Endothelial cell of umbilical vein (primary cell): Measurements from ENCODE around the gene AKAP8L. TPM values are rescaled to one million over a fixed set of nuclear protein-coding genes. Genes with fewer than 3 reads are reported as not detected.

Experiments
- BruUV-seq: library from RNA; stranded (reverse); fragments of 400-500 nt; replicated peaks from 2 replicates; lab custom pipeline; 2021; lab: Mats Ljungman, UMichigan
- CTCF ChIA-PET: fragments of 300-600, 350-600 bp; sonication (Branson Sonifier 250); formaldehyde crosslinking; loops from one replicate; lab custom pipeline; 2021; ENCODE audit warnings: antibody characterized with exemption, inconsistent platforms; lab: Charles Lee
- POLR2A ChIA-PET: fragments of 300-600, 350-600 bp; sonication (Branson Sonifier 250); formaldehyde crosslinking; loops from one replicate; lab custom pipeline; 2021; ENCODE audit warnings: antibody characterized with exemption, inconsistent platforms; lab: Charles Lee
- DNase-seq: peaks from one replicate; pipeline ENCODE4 v3.0.0-alpha.2; 2011; ENCODE audit warnings: low read depth, low spot score
- FAIRE-seq: peaks from 2 replicates; lab custom pipeline; 2011; peaks lifted over from hg19 to GRCh38; lab: Jason Lieb, UNC
- H2AFZ ChIP-seq: 2 replicates; pipeline ENCODE4 v1.6.0; 2012; ENCODE audit warnings: low read depth, low read length, control low read depth, inconsistent platforms
- H3K27ac ChIP-seq: 2 replicates; pipeline ENCODE4 v1.5.1; 2011; ENCODE audit warnings: low read depth, mild to moderate bottlenecking, control low read depth, low read length, moderate library complexity; ENCODE audit not compliant: insufficient read depth
- H3K27me3 ChIP-seq, 2 experiments: 2 replicates each; pipeline versions ENCODE4 v1.6.0 to v1.6.1; 2011; ENCODE audit warnings: low read length in 2 of 2, mixed read lengths in 1 of 2; ENCODE audit not compliant: control insufficient read depth in 2 of 2, insufficient read depth in 2 of 2
- H3K36me3 ChIP-seq, 2 experiments: 2 replicates in 1 of 2; 3 replicates in 1 of 2; pipeline ENCODE4 v1.5.1; 2011; ENCODE audit warnings: low read length in 2 of 2, mild to moderate bottlenecking in 1 of 2, moderate library complexity in 1 of 2; ENCODE audit not compliant: control insufficient read depth in 2 of 2, insufficient read depth in 2 of 2; ENCODE audit errors: extremely low read depth in 1 of 2
- H3K4me1 ChIP-seq: 3 replicates; pipeline ENCODE4 v1.5.1; 2011; ENCODE audit warnings: mild to moderate bottlenecking, low read length; ENCODE audit not compliant: control insufficient read depth, insufficient read depth; ENCODE audit errors: extremely low read depth
- H3K4me2 ChIP-seq: 2 replicates; pipeline ENCODE4 v1.6.1; 2011; ENCODE audit warnings: low read length, control low read depth, mixed read lengths; ENCODE audit not compliant: insufficient read depth
- H3K4me3 ChIP-seq, 3 experiments: fragments of 200-600 bp in 1 of 3; sonication (generic), shearing (Covaris generic) in 1 of 3; replicated peaks in 1 of 3; 2 replicates each; pipeline ENCODE4 v1.5.1; 2011 to 2016; ENCODE audit warnings: control low read depth in 3 of 3, low read length in 3 of 3, mild to moderate bottlenecking in 2 of 3, inconsistent platforms in 1 of 3, low read depth in 1 of 3, moderate library complexity in 1 of 3; ENCODE audit not compliant: insufficient read depth in 1 of 3
- H3K79me2 ChIP-seq: 2 replicates; pipeline ENCODE4 v1.6.0; 2012; ENCODE audit warnings: low read length, inconsistent platforms; ENCODE audit not compliant: control insufficient read depth, insufficient read depth
- H3K9ac ChIP-seq: replicated peaks from 2 replicates; pipeline ENCODE3; 2011; ENCODE audit warnings: low read length, control low read depth; ENCODE audit not compliant: insufficient read depth; ENCODE audit errors: extremely low read depth
- H3K9me1 ChIP-seq: replicated peaks from 3 replicates; pipeline ENCODE4 v1.6.0; 2011; ENCODE audit warnings: mild to moderate bottlenecking, low read length; ENCODE audit not compliant: control insufficient read depth, insufficient read depth; ENCODE audit errors: extremely low read depth
- H3K9me3 ChIP-seq: replicated peaks from 2 replicates; pipeline ENCODE4 v1.5.1; 2012; ENCODE audit warnings: low read length, inconsistent platforms; ENCODE audit not compliant: control insufficient read depth, insufficient read depth
- H4K20me1 ChIP-seq: replicated peaks from 2 replicates; pipeline ENCODE3; 2011; ENCODE audit warnings: mild to moderate bottlenecking, low read length; ENCODE audit not compliant: control insufficient read depth, insufficient read depth; ENCODE audit errors: extremely low read depth
- EZH2 ChIP-seq: IDR thresholded peaks from 2 replicates; pipeline ENCODE4 v1.6.1; 2012; ENCODE audit warnings: borderline replicate concordance, low read depth, mild to moderate bottlenecking, moderate library complexity, low read length, inconsistent platforms; ENCODE audit not compliant: severe bottlenecking
- FOS ChIP-seq: IDR thresholded peaks from 2 replicates; pipeline ENCODE4 v1.6.1; 2011; ENCODE audit warnings: mild to moderate bottlenecking, low read length, moderate library complexity, borderline replicate concordance; ENCODE audit not compliant: insufficient read depth
- GATA2 ChIP-seq: IDR thresholded peaks from 2 replicates; pipeline ENCODE4 v1.7.0; 2011; ENCODE audit warnings: low read depth, mild to moderate bottlenecking, moderate library complexity, mixed read lengths, low read length; ENCODE audit not compliant: insufficient read length, insufficient read depth
- JUN ChIP-seq: IDR thresholded peaks from 2 replicates; pipeline ENCODE4 v1.6.1; 2011; ENCODE audit warnings: borderline replicate concordance, low read depth; ENCODE audit not compliant: insufficient read length, insufficient read depth
- MAX ChIP-seq: IDR thresholded peaks from 2 replicates; pipeline ENCODE4 v1.6.1; 2011; ENCODE audit not compliant: insufficient read depth, insufficient read length
- MYC ChIP-seq: IDR thresholded peaks from one replicate; pipeline ENCODE4 v1.6.1; 2011; ENCODE audit warnings: mild to moderate bottlenecking, low read depth, low read length
- POLR2A ChIP-seq: IDR thresholded peaks from 2 replicates; pipeline ENCODE4 v1.6.1; 2012; ENCODE audit warnings: low read depth, mild to moderate bottlenecking, control low read depth, low read length
- POLR2AphosphoS5 ChIP-seq: IDR thresholded peaks from 2 replicates; pipeline ENCODE4 v1.6.1; 2012; ENCODE audit warnings: low read depth, mild to moderate bottlenecking, control low read depth, low read length, moderate library complexity; ENCODE audit not compliant: insufficient read depth
- dilution Hi-C: fragments of 300-500 bp; cut with MboI; formaldehyde crosslinking; loops from one replicate; pipeline ENCODE4 v1.15.0; 2019; ENCODE audit warnings: low sequenced_read_pairs; ENCODE audit not compliant: extremely low pct_ligation_motif_present
- intact Hi-C: fragments of 100-400 bp; cut with micrococcal nuclease; formaldehyde crosslinking; loops from one replicate; pipeline ENCODE4 v1.10.0; 2022
- polyA plus RNA-seq, 4 experiments: library from polyadenylated mRNA; depleted of rRNA in 3 of 4; stranded (reverse) in 3 of 4; unstranded in 1 of 4; fragments of >200 nt; gene quantifications; 2 replicates each; pipeline versions ENCODE4 v1.2.1 to v1.2.3, GENCODE V29; 2011 to 2012; ENCODE audit warnings: missing spikeins in 1 of 4
- total RNA-seq: library from RNA; stranded (reverse); gene quantifications from 2 replicates; pipeline ENCODE4 v1.2.3, GENCODE V29; 2021
- TF ChIP-seq, protein P1 (sequence below), 2 donors: IDR thresholded peaks; 1 replicate in 1 of 2; 2 replicates in 1 of 2; pipeline ENCODE4 v1.5.1; 2011; ENCODE audit warnings: low read length in 2 of 2, mild to moderate bottlenecking in 2 of 2, moderate library complexity in 2 of 2, control low read depth in 1 of 2, inconsistent platforms in 1 of 2, low read depth in 1 of 2; ENCODE audit not compliant: insufficient read depth in 1 of 2; ENCODE audit errors: extremely low read depth in 1 of 2

Gene AKAP8L
- total and polyA plus RNA-seq, 2 donors (not counting 3 experiments of a cell fraction or from before 2014, with no cell fraction given), result 63.9 to 99.6 TPM

GRCh38 chr19:15367439-15367838 lies 51.3 kb downstream of the AKAP8L start:
- BruUV-seq, result no TSS peak
- intact Hi-C loops (no loop called here), dilution Hi-C loops (no loop called here)
- Histone ChIP-seq H3K36me3 (peaks cover 35 to 43% of the 10 kb centered on the region in 2 experiments), H2AFZ (no peak overlapping the region), H3K9ac (no peak overlapping the region), H3K9me3 (no peaks in the 10 kb centered on the region), H4K20me1 (no peaks in the 10 kb centered on the region), H3K9me1 (no peaks in the 10 kb centered on the region), H3K27me3 (no peaks in the 10 kb centered on the region), H3K4me1 (no peaks in the 10 kb centered on the region), H3K79me2 (no peaks in the 10 kb centered on the region), H3K27ac (no peak overlapping the region), H3K4me3 (no peak overlapping the region), H3K4me2 (no peak overlapping the region)
- peak; percentile 89 for FAIRE-seq
- TF ChIP-seq MAX (no peak), EZH2 (no peak), GATA2 (no peak), JUN (no peak), FOS (no peak)
- DNase-seq, result no peak
- ChIA-PET POLR2A (no interaction called here), CTCF (no interaction called here)

GRCh38 chr19:15365264-15365663 lies 53.5 kb downstream of the AKAP8L start:
- no peak for TF ChIP-seq POLR2AphosphoS5
- TF ChIP-seq, protein P1, sequence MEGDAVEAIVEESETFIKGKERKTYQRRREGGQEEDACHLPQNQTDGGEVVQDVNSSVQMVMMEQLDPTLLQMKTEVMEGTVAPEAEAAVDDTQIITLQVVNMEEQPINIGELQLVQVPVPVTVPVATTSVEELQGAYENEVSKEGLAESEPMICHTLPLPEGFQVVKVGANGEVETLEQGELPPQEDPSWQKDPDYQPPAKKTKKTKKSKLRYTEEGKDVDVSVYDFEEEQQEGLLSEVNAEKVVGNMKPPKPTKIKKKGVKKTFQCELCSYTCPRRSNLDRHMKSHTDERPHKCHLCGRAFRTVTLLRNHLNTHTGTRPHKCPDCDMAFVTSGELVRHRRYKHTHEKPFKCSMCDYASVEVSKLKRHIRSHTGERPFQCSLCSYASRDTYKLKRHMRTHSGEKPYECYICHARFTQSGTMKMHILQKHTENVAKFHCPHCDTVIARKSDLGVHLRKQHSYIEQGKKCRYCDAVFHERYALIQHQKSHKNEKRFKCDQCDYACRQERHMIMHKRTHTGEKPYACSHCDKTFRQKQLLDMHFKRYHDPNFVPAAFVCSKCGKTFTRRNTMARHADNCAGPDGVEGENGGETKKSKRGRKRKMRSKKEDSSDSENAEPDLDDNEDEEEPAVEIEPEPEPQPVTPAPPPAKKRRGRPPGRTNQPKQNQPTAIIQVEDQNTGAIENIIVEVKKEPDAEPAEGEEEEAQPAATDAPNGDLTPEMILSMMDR (IDR thresholded peaks at IDR 0.05; ENCODE audit: extremely low read depth in 1 of 2, insufficient read depth in 1 of 2, low read depth in 1 of 2, low read length in 2 of 2), result no peak
- no peak for TF ChIP-seq GATA2
- TF ChIP-seq EZH2, result no peak
- TF ChIP-seq MAX, result no peak
- no peak for TF ChIP-seq FOS
- no peak for TF ChIP-seq MYC
- no peak for TF ChIP-seq POLR2A
- no peak for TF ChIP-seq JUN
- no peaks in the 10 kb centered on the region for H3K27me3 ChIP-seq
- H3K27ac ChIP-seq, result no peak overlapping the region
- H3K9me1 ChIP-seq, result no peaks in the 10 kb centered on the region
- FAIRE-seq (no peak), DNase-seq (no peak)
- no peak overlapping the region for H3K4me3 ChIP-seq
- ChIA-PET POLR2A (no interaction called here), CTCF (interaction anchor here (1.0 kb wide), 1 partner anchor 13 kb away, joined by 5 read pairs; no protein-coding TSS in a partner anchor)
- no TSS peak for BruUV-seq
- dilution Hi-C loops, result no loop called here
- no peak overlapping the region for H2AFZ ChIP-seq
- H3K4me2 ChIP-seq, result no peak overlapping the region
- H3K9ac ChIP-seq, result no peak overlapping the region
- H3K9me3 ChIP-seq, result no peaks in the 10 kb centered on the region
- no peaks in the 10 kb centered on the region for H3K79me2 ChIP-seq
- peaks cover 34 to 42% of the 10 kb centered on the region in 2 experiments for H3K36me3 ChIP-seq
- intact Hi-C loops, result no loop called here
- H4K20me1 ChIP-seq, result no peaks in the 10 kb centered on the region
- H3K4me1 ChIP-seq, result no peaks in the 10 kb centered on the region
